Skeletal muscle tissue (tissue), 5 donors: ENCODE data around the gene AMPD2. TPM values are rescaled to one million over a fixed set of nuclear protein-coding genes. Genes with fewer than 3 reads are reported as not detected.
"Not testable (repeated sequence)": the region's sequence is repeated elsewhere in the genome, so short reads cannot be mapped to it uniquely, and the experiment has no call there.

Source experiments
- H3K27ac ChIP-seq: one replicate; pipeline ENCODE4 v1.7.0; 2013; ENCODE audit warnings: mild to moderate bottlenecking, low read depth, low read length, inconsistent platforms
- H3K27me3 ChIP-seq, 3 donors: one replicate each; pipeline ENCODE4 v1.7.0; 2013; ENCODE audit warnings: low read length in 3 of 3; ENCODE audit not compliant: control insufficient read depth in 3 of 3, insufficient read depth in 3 of 3
- H3K36me3 ChIP-seq, 3 donors: one replicate each; pipeline ENCODE4 v1.7.0; 2013; ENCODE audit warnings: low read length in 3 of 3; ENCODE audit not compliant: control insufficient read depth in 3 of 3, insufficient read depth in 3 of 3
- H3K4me1 ChIP-seq, 3 donors: one replicate each; pipeline ENCODE4 v1.7.0; 2013; ENCODE audit warnings: low read length in 3 of 3, mild to moderate bottlenecking in 3 of 3; ENCODE audit not compliant: control insufficient read depth in 3 of 3, insufficient read depth in 3 of 3
- H3K4me3 ChIP-seq, 3 donors: one replicate each; pipeline ENCODE4 v1.7.0; 2013; ENCODE audit warnings: low read length in 3 of 3
- H3K9ac ChIP-seq, 3 donors: one replicate each; pipeline ENCODE4 v1.7.0; 2013; ENCODE audit warnings: low read length in 3 of 3, mild to moderate bottlenecking in 3 of 3, moderate library complexity in 2 of 3, low read depth in 1 of 3
- H3K9me3 ChIP-seq, 3 donors: one replicate each; pipeline ENCODE4 v1.7.0; 2013; ENCODE audit warnings: low read length in 3 of 3; ENCODE audit not compliant: control insufficient read depth in 3 of 3
- small RNA-seq: library from RNA; depleted of rRNA; stranded (forward); fragments of <200 nt; gene quantifications from one replicate; pipeline ENCODE3, GENCODE V24; 2014
- total RNA-seq: library from RNA; depleted of rRNA; stranded (reverse); fragments of >200 nt; gene quantifications from one replicate; pipeline ENCODE4 v1.2.3, GENCODE V29; 2014
- donor health status: Osteomylitis.

Gene AMPD2
- total RNA-seq, 1 donor from 2014 or later = 34.4 TPM

- no peaks in the 10 kb centered on the region for H3K27me3 ChIP-seq
- H3K4me3 ChIP-seq = no peak overlapping the region
- H3K4me1 ChIP-seq = peaks cover 6 to 18% (median 7%) of the 10 kb centered on the region in 3 donors
- H3K9me3 ChIP-seq = no peaks in the 10 kb centered on the region
- H3K9ac ChIP-seq = no peak overlapping the region
- H3K36me3 ChIP-seq = peaks cover 6 to 20% (median 19%) of the 10 kb centered on the region in 3 donors
- no peak overlapping the region for H3K27ac ChIP-seq
These were observed 51.4 kb downstream of the AMPD2 start for GRCh38 chr1:109671067-109671466.

- H3K9ac ChIP-seq, H3K4me3 ChIP-seq, H3K27me3 ChIP-seq, H3K9me3 ChIP-seq, H3K27ac ChIP-seq: not testable (repeated sequence)
- H3K36me3 ChIP-seq = peaks cover 6 to 19% (median 18%) of the 10 kb centered on the region in 3 donors
- H3K4me1 ChIP-seq = peaks cover 3 to 21% (median 13%) of the 10 kb centered on the region in 3 donors
These were observed 54.2 kb downstream of the AMPD2 start for GRCh38 chr1:109673861-109674260.

- peak overlapping the region; percentile 64 for H3K27ac ChIP-seq
- not testable (repeated sequence) for H3K9me3 ChIP-seq, H3K27me3 ChIP-seq
- peak overlapping the region in 2 of 3 donors; percentile 17 to 68 for H3K9ac ChIP-seq
- peaks cover 0 to 11% (median 2%) of the 10 kb centered on the region in 3 donors for H3K36me3 ChIP-seq
- peaks cover 3 to 14% (median 13%) of the 10 kb centered on the region in 3 donors for H3K4me1 ChIP-seq
- peak overlapping the region in 1 of 3 donors; percentile 7 for H3K4me3 ChIP-seq
These were observed 57.2 kb downstream of the AMPD2 start for GRCh38 chr1:109676683-109677381.

- Histone ChIP-seq H3K4me3 (no peak overlapping the region), H3K27me3 (no peaks in the 10 kb centered on the region), H3K9ac (no peak overlapping the region), H3K36me3 (peaks cover 0 to 8% (median 2%) of the 10 kb centered on the region in 3 donors), H3K4me1 (peaks cover 3 to 14% (median 13%) of the 10 kb centered on the region in 3 donors), H3K27ac (peak overlapping the region; percentile 64), H3K9me3 (no peaks in the 10 kb centered on the region)
These were observed 57.8 kb downstream of the AMPD2 start for GRCh38 chr1:109677459-109677858.

- not testable (repeated sequence) for H3K27ac ChIP-seq, H3K9ac ChIP-seq, H3K9me3 ChIP-seq, H3K4me3 ChIP-seq, H3K27me3 ChIP-seq, H3K36me3 ChIP-seq
- peaks cover 3 to 14% (median 13%) of the 10 kb centered on the region in 3 donors for H3K4me1 ChIP-seq
These were observed 59.0 kb downstream of the AMPD2 start for GRCh38 chr1:109678637-109679036.

Small RNA genes lying within 50 kb of the gene (small RNA-seq; reads per million reads assigned to genes)
- not detected for gene RNU6V

Other genes starting within 250 kb of the AMPD2 start
- 22.4 TPM for gene SORT1, start 221.9 kb upstream of the AMPD2 start, total RNA-seq
- 28.2 TPM for gene PSMA5, start 193.4 kb upstream of the AMPD2 start, total RNA-seq
- 38.6 TPM for gene SYPL2, start 153.3 kb upstream of the AMPD2 start, total RNA-seq
- 3.1 TPM for gene ATXN7L2, start 135.9 kb upstream of the AMPD2 start, total RNA-seq
- 4.2 TPM for gene CYB561D1, start 125.7 kb upstream of the AMPD2 start, total RNA-seq
- 8.4 TPM for gene AMIGO1, start 110.1 kb upstream of the AMPD2 start, total RNA-seq
- gene GPR61, start 80.0 kb upstream of the AMPD2 start, total RNA-seq = 0.52 TPM
- 8.4 TPM for gene GNAI3, start 71.2 kb upstream of the AMPD2 start, total RNA-seq
- not detected for gene GNAT2, start 221 bp upstream of the AMPD2 start, total RNA-seq
- 10.4 TPM for gene GSTM4, start 36.3 kb downstream of the AMPD2 start, total RNA-seq
- 32.9 TPM for gene GSTM2, start 48.2 kb downstream of the AMPD2 start, total RNA-seq
- gene GSTM1, start 68.0 kb downstream of the AMPD2 start, total RNA-seq = 16.7 TPM
- gene GSTM5, start 92.4 kb downstream of the AMPD2 start, total RNA-seq = 11.5 TPM
- gene GSTM3, start 121.2 kb downstream of the AMPD2 start, total RNA-seq = 24.5 TPM
- not detected for gene EPS8L3, start 144.1 kb downstream of the AMPD2 start, total RNA-seq